ENCODE data around the gene EPB42. TPM values are rescaled to one million over a fixed set of nuclear protein-coding genes. Genes with fewer than 3 reads are reported as not detected.
"Not testable (repeated sequence)": the region's sequence is repeated elsewhere in the genome, so short reads cannot be mapped to it uniquely, and the experiment has no call there.

Gene EPB42
- polyA plus RNA-seq, 2 donors = not detected

DNA sequence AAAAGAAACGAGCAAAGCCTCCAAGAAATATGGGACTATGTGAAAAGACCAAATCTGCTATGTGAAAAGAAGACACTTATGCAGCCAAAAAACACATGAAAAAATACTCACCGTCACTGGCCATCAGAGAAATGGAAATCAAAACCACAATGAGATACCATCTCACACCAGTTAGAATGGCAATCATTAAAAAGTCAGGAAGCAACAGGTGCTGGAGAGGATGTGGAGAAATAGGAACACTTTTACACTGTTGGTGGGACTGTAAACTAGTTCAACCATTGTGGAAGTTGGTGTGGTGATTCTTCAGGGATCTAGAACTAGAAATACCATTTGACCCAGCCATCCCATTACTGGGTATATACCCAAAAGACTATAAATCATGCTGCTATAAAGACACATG lies 43.7 kb downstream of the EPB42 start:
- not testable (repeated sequence) for H3K27ac ChIP-seq (ENCODE audit: low read depth in 2 of 2, low read length in 1 of 2); H3K9me3 ChIP-seq (ENCODE audit: control insufficient read depth in 2 of 2, insufficient read depth in 1 of 2, low read depth in 1 of 2, low read length in 1 of 2); H3K27me3 ChIP-seq (ENCODE audit: control insufficient read depth in 1 of 2, insufficient read depth in 2 of 2, low read length in 2 of 2); H3K4me3 ChIP-seq (ENCODE audit: low read depth in 1 of 2, low read length in 2 of 2); H3K36me3 ChIP-seq (ENCODE audit: control insufficient read depth in 2 of 2, insufficient read depth in 2 of 2, low read length in 1 of 2); H3K4me1 ChIP-seq (ENCODE audit: control insufficient read depth in 2 of 2, insufficient read depth in 2 of 2, low read length in 1 of 2)
- 98% methylated on average over 2 of the region's 2 CpGs for WGBS, 2 donors

DNA sequence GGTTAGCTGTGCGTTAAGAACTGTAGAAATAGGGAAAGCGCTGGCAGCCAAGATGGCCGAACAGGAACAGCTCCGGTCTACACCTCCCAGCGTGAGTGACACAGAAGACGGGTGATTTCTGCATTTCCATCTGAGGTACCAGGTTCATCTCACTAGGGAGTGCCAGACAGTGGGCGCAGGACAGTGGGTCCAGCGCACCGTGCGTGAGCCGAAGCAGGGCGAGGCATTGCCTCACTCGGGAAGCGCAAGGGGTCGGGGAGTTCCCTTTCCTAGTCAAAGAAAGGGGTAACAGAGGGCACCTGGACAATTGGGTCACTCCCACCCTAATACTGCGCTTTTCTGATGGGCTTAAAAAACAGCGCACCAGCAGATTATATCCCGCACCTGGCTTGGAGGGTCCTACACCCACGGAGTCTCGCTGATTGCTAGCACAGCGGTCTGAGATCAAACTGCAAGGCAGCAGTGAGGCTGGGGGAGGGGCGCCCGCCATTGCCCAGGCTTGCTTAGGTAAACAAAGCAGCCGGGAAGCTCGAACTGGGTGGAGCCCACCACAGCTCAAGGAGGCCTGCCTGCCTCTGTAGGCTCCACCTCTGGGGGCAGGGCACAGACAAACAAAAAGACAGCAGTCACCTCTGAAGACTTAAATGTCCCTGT lies 45.0 kb downstream of the EPB42 start:
- H3K4me3 ChIP-seq (ENCODE audit: low read depth in 1 of 2, low read length in 2 of 2); H3K27ac ChIP-seq (ENCODE audit: low read depth in 2 of 2, low read length in 1 of 2); H3K9me3 ChIP-seq (ENCODE audit: control insufficient read depth in 2 of 2, insufficient read depth in 1 of 2, low read depth in 1 of 2, low read length in 1 of 2); H3K4me1 ChIP-seq (ENCODE audit: control insufficient read depth in 2 of 2, insufficient read depth in 2 of 2, low read length in 1 of 2); H3K36me3 ChIP-seq (ENCODE audit: control insufficient read depth in 2 of 2, insufficient read depth in 2 of 2, low read length in 1 of 2); H3K27me3 ChIP-seq (ENCODE audit: control insufficient read depth in 1 of 2, insufficient read depth in 2 of 2, low read length in 2 of 2): not testable (repeated sequence)
- WGBS, 2 donors = 95 to 99% methylated on average over 23 to 24 of the region's 25 CpGs

DNA sequence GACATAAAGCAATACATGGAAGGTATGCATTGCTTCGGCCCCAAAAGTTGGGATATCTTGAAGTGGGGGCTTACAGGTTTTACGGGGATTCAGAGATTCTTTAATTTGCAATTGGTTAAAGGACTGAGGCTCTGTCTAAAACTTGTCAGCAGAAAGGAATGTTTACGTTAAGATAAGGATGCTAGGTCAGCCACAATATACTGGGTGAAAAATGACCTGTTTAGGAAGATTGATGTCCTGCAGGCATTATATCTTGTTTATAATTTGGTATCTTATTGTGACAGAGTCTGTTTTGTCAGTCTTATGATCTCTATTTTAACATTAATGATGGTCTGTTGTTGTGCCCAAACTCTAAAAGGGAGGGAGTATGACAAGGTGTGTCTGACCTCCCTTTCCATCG lies 50.9 kb downstream of the EPB42 start:
- peaks cover 4 to 7% of the 10 kb centered on the region in 2 donors for H3K36me3 ChIP-seq (ENCODE audit: control insufficient read depth in 2 of 2, insufficient read depth in 2 of 2, low read length in 1 of 2)
- 90 to 91% methylated on average over 4 of the region's 4 CpGs for WGBS, 2 donors
- H3K27me3 ChIP-seq (ENCODE audit: control insufficient read depth in 1 of 2, insufficient read depth in 2 of 2, low read length in 2 of 2) = no peaks in the 10 kb centered on the region
- H3K4me1 ChIP-seq (ENCODE audit: control insufficient read depth in 2 of 2, insufficient read depth in 2 of 2, low read length in 1 of 2) = peaks cover 0 to 9% of the 10 kb centered on the region in 2 donors
- no peak overlapping the region for H3K27ac ChIP-seq (ENCODE audit: low read depth in 2 of 2, low read length in 1 of 2)
- no peaks in the 10 kb centered on the region for H3K9me3 ChIP-seq (ENCODE audit: control insufficient read depth in 2 of 2, insufficient read depth in 1 of 2, low read depth in 1 of 2, low read length in 1 of 2)
- no peak overlapping the region for H3K4me3 ChIP-seq (ENCODE audit: low read depth in 1 of 2, low read length in 2 of 2)

DNA sequence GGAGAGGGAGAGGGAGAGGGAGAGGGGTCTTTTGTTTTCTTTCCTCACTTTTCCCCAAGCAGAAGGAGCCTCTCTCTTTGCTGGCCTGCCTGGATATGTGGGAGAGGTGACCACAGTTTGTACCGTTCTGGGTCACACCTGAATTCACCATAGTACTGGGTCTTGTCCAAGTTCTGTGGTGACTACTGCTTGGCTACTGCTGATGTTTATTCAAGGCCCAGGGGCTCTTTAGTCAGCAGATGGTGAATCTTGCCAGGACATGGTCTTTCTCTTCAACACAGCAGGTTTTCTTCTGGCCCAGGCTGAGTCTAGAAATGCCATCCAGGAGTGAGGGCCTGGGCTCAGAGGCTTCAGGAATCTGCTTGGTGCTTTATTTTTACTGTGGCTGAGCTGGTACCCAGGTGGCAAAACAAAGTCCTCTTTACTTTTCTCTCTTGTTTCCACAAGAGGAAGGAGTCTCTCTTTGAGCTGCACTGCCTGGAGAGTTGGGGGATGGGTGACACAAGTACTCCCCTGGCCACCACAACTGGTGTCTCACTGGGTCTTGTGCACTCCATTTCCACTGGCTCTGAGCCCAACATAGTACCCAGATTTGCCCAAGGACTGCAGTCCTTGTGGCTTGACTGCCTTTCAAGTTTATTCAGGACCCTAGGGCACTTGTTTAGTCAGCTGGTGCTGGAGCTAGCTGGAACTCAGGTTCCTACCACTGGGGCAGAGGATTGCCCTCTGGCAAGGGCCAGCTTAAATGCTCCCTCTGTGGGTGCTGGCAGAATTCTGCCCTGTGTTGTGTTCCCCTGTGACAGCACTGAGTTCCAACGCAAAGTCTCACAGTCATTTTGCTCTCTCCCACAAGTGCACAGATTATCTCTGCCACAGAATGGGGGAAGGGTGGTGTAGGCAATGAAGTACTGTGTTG lies 52.4 kb downstream of the EPB42 start:
- Histone ChIP-seq H3K4me3 (ENCODE audit: low read depth in 1 of 2, low read length in 2 of 2) (no peak overlapping the region), H3K27me3 (ENCODE audit: control insufficient read depth in 1 of 2, insufficient read depth in 2 of 2, low read length in 2 of 2) (no peaks in the 10 kb centered on the region), H3K9me3 (ENCODE audit: control insufficient read depth in 2 of 2, insufficient read depth in 1 of 2, low read depth in 1 of 2, low read length in 1 of 2) (no peaks in the 10 kb centered on the region), H3K4me1 (ENCODE audit: control insufficient read depth in 2 of 2, insufficient read depth in 2 of 2, low read length in 1 of 2) (peaks cover 0 to 9% of the 10 kb centered on the region in 2 donors), H3K36me3 (ENCODE audit: control insufficient read depth in 2 of 2, insufficient read depth in 2 of 2, low read length in 1 of 2) (peaks cover 4 to 7% of the 10 kb centered on the region in 2 donors), H3K27ac (ENCODE audit: low read depth in 2 of 2, low read length in 1 of 2) (peak overlapping the region; percentile 9 to 41)
- WGBS, 2 donors = 38 to 71% methylated on average over 2 of the region's 2 CpGs

DNA sequence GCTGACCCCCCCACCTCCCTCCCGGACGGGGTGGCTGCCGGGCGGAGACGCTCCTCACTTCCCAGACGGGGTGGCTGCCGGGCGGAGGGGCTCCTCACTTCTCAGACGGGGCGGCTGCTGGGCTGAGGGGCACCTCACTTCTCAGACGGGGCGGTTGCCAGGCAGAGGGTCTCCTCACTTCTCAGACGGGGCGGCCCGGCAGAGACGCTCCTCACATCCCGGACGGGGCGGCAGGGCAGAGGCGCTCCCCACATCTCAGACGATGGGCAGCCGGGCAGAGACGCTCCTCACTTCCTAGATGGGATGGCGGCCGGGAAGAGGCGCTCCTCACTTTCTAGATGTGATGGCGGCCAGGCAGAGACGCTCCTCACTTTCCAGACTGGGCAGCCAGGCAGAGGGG lies 53.6 kb downstream of the EPB42 start:
- 98 to 99% methylated on average over 12 to 28 of the region's 28 CpGs for WGBS, 2 donors
- not testable (repeated sequence) for H3K36me3 ChIP-seq (ENCODE audit: control insufficient read depth in 2 of 2, insufficient read depth in 2 of 2, low read length in 1 of 2)

DNA sequence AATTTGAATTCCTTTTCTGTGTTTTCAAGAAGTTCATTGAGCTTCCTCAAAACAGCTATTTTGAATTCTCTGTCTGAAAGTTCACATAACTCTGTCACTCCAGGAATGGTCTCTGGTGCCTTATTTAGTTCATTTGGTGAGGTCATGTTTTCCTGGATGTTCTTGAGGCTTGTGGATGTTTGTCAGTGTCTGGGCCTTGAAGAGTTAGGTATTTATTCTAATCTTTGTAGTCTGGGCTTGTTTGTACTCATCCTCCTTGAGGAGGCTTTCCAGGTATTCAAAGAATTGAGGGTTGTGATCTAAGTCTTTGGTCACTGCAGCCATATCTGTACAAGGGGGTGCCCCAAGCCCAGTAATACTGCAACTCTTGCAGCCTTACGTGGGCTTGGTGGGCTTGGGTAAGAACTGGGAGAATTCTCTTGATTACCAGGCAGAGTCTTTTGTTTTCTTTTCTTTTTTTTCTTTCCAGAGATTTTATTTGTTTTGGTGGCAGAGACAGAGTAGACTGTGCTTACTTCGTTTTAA lies 55.0 kb downstream of the EPB42 start:
- no peak overlapping the region for H3K27ac ChIP-seq (ENCODE audit: low read depth in 2 of 2, low read length in 1 of 2)
- 78 to 88% methylated on average over 1 to 2 of the region's 2 CpGs for WGBS, 2 donors
- H3K4me3 ChIP-seq (ENCODE audit: low read depth in 1 of 2, low read length in 2 of 2) = no peak overlapping the region
- no peaks in the 10 kb centered on the region for H3K9me3 ChIP-seq (ENCODE audit: control insufficient read depth in 2 of 2, insufficient read depth in 1 of 2, low read depth in 1 of 2, low read length in 1 of 2)
- peaks cover 0 to 9% of the 10 kb centered on the region in 2 donors for H3K4me1 ChIP-seq (ENCODE audit: control insufficient read depth in 2 of 2, insufficient read depth in 2 of 2, low read length in 1 of 2)
- peaks cover 2 to 7% of the 10 kb centered on the region in 2 donors for H3K36me3 ChIP-seq (ENCODE audit: control insufficient read depth in 2 of 2, insufficient read depth in 2 of 2, low read length in 1 of 2)
- H3K27me3 ChIP-seq (ENCODE audit: control insufficient read depth in 1 of 2, insufficient read depth in 2 of 2, low read length in 2 of 2) = no peaks in the 10 kb centered on the region

More for the DNA sequence above, 53.6 kb downstream of the EPB42 start:
- not testable (repeated sequence) for H3K27me3 ChIP-seq (ENCODE audit: control insufficient read depth in 1 of 2, insufficient read depth in 2 of 2, low read length in 2 of 2); H3K27ac ChIP-seq (ENCODE audit: low read depth in 2 of 2, low read length in 1 of 2); H3K4me1 ChIP-seq (ENCODE audit: control insufficient read depth in 2 of 2, insufficient read depth in 2 of 2, low read length in 1 of 2); H3K9me3 ChIP-seq (ENCODE audit: control insufficient read depth in 2 of 2, insufficient read depth in 1 of 2, low read depth in 1 of 2, low read length in 1 of 2); H3K4me3 ChIP-seq (ENCODE audit: low read depth in 1 of 2, low read length in 2 of 2)

DNA sequence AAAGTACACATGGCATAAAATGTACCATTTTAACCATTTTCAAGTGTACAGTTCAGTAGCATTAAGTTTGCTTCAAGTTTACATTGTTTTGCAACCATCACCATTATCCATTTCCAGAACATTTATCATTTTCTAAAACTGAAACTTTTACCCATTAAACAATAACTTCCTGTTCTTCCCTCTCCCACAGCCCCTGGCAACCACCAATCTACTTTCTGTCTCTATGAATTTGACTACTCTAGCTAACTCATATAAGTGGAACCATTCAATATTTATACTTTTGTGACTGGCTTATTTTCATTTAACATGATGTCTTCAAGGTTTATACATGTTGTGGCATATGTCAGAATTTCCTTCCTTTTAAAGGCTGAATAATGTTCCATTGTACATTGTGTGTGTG lies 67.5 kb downstream of the EPB42 start:
- Histone ChIP-seq H3K4me3 (ENCODE audit: low read depth in 1 of 2, low read length in 2 of 2) (no peak overlapping the region), H3K27ac (ENCODE audit: low read depth in 2 of 2, low read length in 1 of 2) (no peak overlapping the region), H3K9me3 (ENCODE audit: control insufficient read depth in 2 of 2, insufficient read depth in 1 of 2, low read depth in 1 of 2, low read length in 1 of 2) (no peaks in the 10 kb centered on the region), H3K27me3 (ENCODE audit: control insufficient read depth in 1 of 2, insufficient read depth in 2 of 2, low read length in 2 of 2) (no peaks in the 10 kb centered on the region), H3K4me1 (ENCODE audit: control insufficient read depth in 2 of 2, insufficient read depth in 2 of 2, low read length in 1 of 2) (no peaks in the 10 kb centered on the region), H3K36me3 (ENCODE audit: control insufficient read depth in 2 of 2, insufficient read depth in 2 of 2, low read length in 1 of 2) (no peaks in the 10 kb centered on the region)

DNA sequence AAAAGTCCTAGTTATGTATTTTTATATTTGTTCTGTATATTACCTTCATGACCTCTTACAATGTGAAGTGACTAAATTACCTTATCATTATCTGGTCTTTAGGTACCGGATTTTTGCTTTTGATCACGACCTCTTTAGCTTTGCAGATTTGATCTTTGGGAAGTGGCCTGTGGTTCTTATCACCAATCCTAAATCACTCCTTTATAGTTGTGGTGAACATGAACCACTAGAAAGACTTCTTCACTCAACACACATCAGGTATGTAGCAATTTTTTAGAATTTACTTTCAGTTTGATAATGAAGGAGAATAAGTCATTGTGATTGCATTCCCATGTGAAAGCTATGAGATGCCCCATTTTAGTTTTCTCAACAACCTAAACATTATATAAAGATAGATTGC lies 69.1 kb downstream of the EPB42 start:
- Histone ChIP-seq H3K36me3 (ENCODE audit: control insufficient read depth in 2 of 2, insufficient read depth in 2 of 2, low read length in 1 of 2) (no peaks in the 10 kb centered on the region), H3K9me3 (ENCODE audit: control insufficient read depth in 2 of 2, insufficient read depth in 1 of 2, low read depth in 1 of 2, low read length in 1 of 2) (no peaks in the 10 kb centered on the region), H3K27ac (ENCODE audit: low read depth in 2 of 2, low read length in 1 of 2) (no peak overlapping the region), H3K27me3 (ENCODE audit: control insufficient read depth in 1 of 2, insufficient read depth in 2 of 2, low read length in 2 of 2) (no peaks in the 10 kb centered on the region), H3K4me1 (ENCODE audit: control insufficient read depth in 2 of 2, insufficient read depth in 2 of 2, low read length in 1 of 2) (no peaks in the 10 kb centered on the region), H3K4me3 (ENCODE audit: low read depth in 1 of 2, low read length in 2 of 2) (no peak overlapping the region)
- WGBS, 2 donors = 81 to 93% methylated on average over 2 of the region's 2 CpGs

DNA sequence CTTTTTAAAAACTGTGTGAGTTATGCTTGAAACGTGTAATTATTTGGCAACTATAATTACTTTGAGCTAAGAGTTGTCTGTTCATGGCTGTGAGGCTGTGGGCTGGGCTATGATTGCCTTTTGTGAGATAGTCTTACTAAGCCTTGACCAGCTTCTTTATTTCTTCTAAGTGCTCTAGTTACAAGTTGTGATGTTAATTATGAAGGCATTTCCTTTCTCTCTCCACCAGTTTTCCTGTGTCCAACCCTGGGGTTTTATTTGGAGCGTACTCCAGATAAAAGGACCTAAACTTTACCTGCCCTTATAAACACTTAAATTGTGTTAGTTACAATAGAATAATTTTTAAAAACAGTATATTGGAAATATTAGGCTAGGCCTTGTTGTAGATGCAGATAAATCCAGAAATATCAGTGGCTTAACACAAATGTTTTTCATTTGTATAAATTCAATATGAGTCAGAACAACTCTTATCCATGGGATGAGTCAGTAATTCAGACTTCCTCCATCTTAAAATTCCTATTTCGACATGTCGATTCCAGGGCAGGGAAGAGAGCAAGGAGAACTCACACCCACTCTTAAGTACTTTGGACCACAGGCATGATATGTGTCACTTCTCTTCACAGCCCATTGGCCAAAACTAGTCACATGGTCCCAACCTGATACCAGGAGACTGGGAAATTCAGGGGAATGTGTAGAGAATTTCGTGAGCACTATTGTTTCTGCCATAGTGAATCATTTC lies 70.5 kb downstream of the EPB42 start:
- H3K4me3 ChIP-seq (ENCODE audit: low read depth in 1 of 2, low read length in 2 of 2) = no peak overlapping the region
- H3K27me3 ChIP-seq (ENCODE audit: control insufficient read depth in 1 of 2, insufficient read depth in 2 of 2, low read length in 2 of 2) = no peaks in the 10 kb centered on the region
- H3K4me1 ChIP-seq (ENCODE audit: control insufficient read depth in 2 of 2, insufficient read depth in 2 of 2, low read length in 1 of 2) = no peaks in the 10 kb centered on the region
- no peaks in the 10 kb centered on the region for H3K9me3 ChIP-seq (ENCODE audit: control insufficient read depth in 2 of 2, insufficient read depth in 1 of 2, low read depth in 1 of 2, low read length in 1 of 2)
- no peaks in the 10 kb centered on the region for H3K36me3 ChIP-seq (ENCODE audit: control insufficient read depth in 2 of 2, insufficient read depth in 2 of 2, low read length in 1 of 2)
- H3K27ac ChIP-seq (ENCODE audit: low read depth in 2 of 2, low read length in 1 of 2) = peak overlapping the region; percentile 42 to 65
- 75 to 76% methylated on average over 5 of the region's 5 CpGs for WGBS, 2 donors
